ENCODE results near the gene BATF3.

Gene BATF3

DNA sequence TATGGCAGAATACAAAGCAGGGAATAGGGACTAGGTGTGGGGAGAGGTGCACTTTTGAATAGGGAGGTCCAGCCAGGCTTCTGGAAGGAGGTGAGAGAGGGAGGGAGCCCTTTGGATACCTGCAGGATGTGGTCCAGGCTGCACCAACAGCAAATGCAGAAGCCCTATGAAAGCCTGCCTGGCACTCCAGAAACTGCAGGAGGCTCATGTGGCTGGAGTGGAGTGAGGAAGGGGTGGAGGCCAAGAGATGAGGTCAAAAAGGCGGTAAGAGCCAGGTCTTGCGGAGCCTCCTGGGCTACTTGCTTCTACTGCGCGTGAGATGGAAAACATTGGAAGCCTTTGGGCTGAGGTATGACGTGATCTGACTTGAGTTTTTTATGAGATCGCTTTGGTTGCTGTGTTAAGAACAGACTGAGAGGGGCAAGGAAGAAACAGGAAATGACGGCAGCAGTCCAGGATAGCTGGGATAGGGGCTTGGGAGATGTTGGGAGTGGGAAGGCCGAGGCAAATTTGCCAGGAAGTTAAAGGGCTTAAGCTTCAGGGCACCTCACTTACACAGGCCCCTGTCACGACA, 4.4 kb upstream of the BATF3 start:
- no peak for DNase-seq (ENCODE audit: low spot score)

DNA sequence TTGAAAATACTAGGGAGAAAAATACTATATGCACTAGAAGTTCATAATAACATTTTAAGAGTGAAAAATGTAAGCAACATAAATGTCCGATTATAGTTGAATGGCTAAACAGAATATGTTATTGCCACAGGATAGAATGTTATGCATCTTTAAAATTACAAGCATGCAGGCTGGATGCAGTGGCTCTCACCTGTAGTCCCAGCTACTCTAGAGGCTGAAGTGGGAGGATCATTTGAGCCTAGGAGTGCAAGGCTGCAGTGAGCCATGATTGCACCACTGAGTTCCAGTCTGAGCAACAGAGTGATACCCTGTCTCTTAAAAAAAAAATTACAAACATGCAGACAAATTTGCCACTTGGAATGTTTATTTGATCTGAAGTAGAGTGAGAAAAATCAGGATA, 3.0 kb upstream of the BATF3 start:
- no peak for DNase-seq (ENCODE audit: low spot score)

DNA sequence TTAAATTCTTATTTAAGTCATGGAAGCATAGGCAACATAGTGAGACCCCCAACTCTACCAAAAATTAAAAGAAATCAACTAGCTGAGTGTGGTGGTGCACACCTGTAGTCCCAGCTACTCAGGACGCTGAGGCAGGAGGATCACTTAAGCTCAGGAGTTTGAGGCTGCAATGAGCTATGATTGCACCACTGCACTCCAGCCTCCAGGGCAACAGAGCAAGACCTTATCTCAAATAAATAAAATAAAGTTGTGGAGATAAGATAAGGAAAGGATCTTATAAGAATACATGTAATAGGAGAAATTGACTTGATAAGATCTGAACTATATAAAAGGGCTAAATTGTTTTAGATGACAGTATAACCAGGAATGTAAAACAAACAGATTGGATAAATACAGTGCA, 2.3 kb upstream of the BATF3 start:
- no peak for DNase-seq (ENCODE audit: low spot score)

DNA sequence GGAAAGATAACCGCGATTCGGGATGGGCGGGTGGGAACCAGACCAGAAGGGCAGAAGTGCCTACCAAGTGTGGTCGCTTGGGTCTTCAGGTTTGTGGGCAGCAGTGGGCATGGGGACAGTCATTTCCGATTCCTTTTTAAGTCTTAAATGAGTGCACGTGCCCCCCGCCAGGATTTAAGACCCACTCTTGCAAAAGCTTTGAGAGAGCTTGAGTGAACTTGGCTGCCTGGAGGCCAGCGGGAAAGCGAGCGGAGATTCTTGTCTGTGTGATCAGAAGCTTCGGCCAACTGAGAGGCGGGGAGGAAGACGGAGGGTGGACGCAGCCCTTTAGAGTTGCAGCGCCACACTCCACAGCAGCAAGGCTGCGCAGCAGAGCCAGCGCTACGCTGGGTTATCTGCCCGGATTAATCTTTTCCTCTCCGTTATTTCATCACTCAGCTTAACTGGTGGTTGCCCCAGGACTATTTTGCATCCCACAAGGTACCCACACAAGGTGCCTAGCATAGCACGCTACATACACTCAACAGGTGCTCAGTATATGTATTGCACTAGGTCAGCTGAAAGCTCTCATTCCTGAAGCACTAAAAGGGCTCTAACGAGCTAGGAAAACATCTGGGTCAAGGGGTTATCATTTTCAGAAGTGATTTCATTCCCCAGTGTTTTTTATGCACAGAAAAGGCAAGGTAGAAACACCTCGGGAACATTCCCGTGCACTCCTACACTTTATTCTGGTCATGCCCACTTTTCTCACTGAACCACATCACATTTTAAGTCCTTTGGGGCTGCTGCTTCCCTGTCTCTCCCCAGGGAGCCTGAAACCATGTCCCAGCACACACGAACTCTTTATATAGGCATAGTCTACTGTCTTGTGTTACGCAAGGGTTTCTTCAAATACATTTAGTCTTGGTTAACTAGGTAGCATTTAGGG, 1.5 kb upstream of the BATF3 start:
- DNase-seq (ENCODE audit: low spot score) = peak; percentile 72

DNA sequence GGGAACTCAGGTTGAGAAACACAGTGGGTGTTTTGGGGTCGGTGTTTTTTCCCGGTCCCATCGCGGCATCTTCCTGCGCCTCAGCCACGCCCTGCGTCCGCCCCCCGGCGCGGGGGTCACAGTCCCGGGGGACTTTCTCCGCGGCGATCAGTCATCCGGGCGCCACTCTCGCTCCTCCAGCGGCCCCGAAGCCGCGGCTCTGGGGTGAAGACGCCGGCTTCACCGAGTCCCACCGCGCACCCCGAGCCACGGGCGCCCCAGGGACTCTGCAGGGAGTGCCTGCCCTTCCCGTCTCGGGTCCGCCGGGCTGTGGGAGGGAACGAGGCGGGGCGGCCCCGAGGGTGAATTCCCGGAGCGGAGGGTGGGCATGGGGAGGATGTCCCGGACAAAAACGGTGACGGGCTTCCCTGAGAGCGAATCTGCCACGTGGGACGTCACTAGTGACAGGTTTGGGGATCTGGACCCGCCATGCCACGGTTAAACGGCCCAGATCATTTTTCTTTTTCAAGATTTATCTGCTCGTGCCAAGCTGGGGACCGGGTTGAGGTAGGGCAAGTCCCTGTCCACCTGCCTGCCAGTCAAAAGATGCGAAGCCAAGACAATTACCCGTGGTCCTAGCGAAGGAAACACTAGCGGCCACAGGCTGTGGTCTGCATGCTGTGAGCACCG, 717 bp upstream of the BATF3 start:
- DNase-seq (ENCODE audit: low spot score) = peak; percentile 43

DNA sequence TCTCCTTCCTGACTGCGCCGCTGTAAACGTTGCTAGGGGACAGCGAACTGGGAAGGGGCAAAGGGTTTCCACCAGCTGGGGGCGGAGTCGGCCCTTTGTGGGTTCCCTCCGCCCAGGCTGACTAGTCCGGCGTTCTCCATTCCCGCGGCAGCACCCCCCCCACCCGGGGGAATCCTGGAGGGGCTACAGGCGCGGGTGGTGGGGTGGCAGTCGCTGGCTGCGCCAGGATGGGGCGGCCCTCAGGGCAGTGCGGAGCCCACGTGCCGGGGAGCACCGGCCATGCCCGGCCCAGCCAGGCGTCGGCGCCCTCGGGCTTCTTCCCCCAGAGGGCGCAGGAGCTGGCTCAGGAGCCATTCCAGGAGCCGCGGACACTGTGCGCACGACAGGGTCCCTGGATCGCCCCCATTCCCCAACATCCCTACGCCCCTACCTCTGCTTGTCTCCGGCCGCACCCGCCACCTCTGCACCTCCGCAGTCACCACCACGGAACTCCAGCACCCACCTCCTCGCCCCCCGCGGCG, 476 bp downstream of the BATF3 start:
- DNase-seq (ENCODE audit: low spot score) = peak; percentile 79

DNA sequence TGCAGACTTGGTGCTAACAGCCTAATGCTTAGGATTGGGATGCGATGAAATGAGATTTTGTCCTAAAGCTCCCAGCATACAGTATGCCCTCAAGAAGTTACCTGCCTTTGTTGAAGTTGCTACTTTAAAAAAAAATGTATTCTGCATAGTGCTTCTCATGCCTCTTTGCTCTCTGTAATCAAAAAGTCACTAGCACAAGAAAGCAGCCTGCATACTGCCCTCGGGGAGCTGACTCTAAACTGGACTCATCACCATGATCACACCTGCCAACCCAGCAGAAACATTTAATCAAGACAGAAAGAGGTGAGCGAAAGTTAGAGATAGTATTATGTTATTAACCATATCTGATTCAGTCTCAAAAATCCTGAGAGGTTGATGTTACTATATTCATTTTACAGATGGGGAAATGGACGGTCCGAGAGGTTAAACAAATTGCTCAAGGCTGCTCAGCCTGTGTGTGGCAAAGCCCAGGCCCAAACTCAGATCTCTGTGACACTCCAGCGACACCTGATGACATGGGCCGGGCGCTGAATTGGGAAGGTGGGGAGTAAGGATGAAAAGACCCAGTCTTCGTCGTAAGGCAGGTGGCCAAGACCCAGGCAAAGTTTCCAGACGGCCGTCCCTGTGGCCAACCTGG, 1.1 kb downstream of the BATF3 start:
- DNase-seq (ENCODE audit: low spot score) = no peak

DNA sequence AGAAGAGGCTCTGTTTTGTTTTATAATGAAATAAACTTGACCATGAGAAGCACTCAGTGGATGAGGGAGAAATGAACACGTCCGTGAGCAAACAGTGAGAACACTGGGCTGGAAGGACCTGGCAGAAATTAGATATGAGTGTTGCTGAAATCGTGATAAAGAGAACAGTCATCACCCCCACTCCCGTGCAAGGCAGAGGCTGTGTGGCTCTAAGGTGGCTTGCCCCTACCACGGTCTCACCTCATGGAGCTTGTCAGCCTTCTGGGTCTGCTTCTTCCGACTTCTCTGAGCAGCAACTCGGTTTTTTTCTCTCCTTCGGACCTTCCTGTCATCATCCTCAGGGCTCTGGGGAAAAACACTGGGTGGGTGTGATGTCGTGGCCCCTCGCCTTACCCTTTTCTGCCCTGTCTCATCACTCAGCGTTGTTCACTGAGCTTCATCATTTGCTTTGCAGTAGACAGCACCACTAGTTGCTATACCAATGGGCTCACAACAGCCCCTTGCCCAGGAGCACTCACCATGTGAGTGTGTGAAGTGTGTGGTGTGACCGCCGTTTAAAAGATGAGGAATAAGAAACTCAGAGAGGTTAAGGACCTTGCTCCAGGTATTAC, 2.8 kb downstream of the BATF3 start:
- no peak for DNase-seq (ENCODE audit: low spot score)

DNA sequence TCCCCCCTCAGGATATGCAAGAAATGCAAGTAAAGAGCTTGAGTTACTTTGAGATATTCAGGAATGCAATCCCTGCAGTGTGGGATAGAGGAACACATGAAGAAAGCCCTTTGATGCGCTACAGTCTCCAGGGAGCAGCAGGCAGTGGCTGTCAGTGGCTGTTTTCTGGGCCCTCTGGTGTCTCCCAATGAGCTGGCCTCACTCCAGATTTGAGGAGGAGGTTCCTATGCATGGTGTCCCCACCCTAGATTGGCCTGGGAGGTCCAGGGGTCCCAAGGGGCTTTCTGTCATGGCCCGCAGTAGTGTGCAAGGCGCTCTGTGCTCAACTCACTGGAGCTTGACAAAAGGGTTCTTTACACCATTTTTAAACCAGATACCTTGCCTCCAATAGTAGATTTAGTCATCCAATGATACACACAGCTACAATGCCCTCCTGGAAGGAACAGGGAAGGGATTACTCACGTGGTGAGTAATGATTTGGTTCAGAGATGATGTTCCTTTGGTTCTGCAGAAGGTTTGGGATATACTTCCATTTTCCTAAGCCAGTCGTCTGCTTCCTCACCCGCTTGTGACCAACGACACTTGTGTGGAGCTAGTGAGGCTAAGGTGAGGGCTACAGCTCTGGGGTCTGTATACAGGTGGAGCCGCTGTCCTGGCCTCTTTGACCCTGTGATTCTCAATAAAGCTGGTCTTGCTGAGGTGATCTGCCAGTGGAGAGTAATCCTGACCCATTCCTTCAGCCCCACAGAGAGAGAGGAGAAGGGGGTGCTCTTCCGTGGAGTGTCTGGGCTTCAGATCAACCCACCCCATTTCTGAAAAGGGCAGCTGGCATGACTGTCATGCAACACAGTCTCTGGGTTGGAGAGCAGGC, 6.6 kb downstream of the BATF3 start:
- peak; percentile 41 for DNase-seq (ENCODE audit: low spot score)

DNA sequence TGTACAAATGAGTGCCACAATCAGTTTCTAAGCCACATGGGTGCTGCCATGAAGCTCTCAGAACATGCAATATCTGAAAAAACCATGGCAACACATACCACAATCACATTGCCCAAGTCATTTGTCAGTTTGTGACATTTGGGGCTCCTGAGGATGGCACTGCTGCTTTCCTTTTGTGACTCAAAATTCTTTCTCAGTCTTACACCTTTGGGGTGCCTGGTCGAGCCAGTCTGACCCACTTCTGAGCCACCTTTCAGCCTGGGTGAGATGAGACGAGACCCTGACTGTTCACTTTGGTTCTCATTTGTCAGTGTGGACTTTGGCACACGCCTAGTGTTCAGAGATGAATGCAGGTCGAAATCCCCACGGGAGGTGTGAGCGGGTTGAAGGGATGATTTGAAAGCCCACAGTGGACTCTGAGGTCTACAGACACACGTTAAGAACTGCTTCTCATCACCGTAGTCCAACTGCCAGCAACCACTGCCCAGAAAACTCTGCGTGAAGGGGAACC, 8.0 kb downstream of the BATF3 start:
- no peak for DNase-seq (ENCODE audit: low spot score)

DNA sequence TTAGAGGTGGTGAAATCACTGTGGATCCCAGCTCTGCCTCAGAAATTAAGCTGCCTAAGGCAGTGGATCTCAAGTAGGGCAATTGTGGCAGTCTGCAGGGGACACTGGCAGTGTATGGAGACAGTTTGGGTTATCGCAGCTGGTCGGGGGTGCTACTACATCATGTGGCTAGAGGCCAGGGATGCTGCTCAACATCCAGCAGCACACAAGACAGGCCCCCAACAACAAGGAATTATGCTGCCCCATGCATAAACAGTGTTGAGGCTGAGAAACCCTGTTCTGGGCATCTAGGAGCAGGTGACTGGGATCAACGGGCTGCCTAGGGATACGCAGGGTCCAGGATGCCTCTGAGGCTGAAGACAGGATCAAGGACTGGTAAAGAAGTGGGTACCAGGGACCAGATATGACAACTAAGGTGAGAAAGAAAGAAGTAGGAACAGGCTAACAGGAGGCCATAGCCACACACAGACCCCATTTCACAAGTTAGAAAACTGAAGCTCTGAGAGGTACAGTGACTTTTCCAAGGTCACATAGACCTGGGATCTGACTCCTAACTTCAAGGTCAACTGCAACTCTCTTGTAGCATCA, 8.7 kb downstream of the BATF3 start:
- no peak for DNase-seq (ENCODE audit: low spot score)

DNA sequence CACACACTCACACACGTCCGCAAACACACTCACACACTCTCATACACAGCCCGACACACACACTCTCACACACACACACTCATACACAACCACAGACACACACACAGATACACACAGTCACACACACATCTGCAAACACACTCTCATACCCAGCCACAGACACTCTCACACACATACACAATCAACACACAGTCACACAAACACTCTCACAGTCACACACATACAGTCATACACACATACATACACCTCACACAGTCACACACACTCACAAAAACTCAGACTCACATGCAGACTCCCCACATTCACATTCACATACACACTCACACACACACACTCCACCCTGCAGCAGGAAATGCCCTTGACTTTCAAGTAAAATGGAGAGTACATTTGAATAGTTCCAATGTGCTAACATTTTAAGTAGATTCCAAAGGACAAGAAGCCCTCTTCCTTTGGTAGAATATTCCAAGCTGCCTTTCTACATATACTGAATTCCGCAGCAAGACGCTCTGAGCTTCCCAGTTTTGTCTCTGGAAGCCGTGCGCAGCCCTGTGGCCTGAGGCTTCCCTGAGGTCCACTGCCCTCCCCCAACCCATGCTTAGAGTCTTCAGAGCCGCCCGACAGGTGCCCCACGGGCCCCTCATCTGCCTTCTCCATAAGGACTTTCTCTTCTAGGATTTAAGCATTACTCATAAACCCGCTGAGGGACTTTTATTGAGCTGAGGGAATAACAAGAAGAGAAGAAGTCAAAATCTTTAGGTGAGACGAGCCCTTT, 9.7 kb downstream of the BATF3 start:
- no peak for DNase-seq (ENCODE audit: low spot score)

DNA sequence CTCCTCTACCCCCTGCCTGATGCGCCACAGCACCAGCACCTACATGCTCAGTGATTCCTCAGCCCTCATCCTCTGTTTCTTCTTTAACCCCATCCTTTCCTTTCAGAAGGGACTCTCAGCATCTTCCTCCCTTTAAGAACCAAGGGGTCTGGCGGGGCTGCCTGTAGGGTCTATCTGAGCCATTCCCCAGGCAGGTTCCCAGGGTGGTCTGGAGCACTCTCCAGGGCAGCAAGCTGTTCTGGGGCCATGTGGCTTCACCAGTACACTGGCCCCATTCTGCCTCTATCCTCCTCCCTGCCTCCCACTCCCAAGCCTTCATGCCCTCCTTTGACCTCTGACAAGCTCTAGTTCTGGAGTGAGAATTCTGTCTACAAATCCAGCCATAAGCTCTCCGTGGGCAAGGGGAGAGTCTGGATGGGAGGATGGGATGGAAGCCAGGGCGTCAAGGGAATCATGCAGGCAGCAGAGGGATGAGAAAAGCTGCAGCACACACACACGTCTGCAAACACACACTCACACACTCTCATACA, 10.4 kb downstream of the BATF3 start:
- DNase-seq (ENCODE audit: low spot score) = no peak

DNA sequence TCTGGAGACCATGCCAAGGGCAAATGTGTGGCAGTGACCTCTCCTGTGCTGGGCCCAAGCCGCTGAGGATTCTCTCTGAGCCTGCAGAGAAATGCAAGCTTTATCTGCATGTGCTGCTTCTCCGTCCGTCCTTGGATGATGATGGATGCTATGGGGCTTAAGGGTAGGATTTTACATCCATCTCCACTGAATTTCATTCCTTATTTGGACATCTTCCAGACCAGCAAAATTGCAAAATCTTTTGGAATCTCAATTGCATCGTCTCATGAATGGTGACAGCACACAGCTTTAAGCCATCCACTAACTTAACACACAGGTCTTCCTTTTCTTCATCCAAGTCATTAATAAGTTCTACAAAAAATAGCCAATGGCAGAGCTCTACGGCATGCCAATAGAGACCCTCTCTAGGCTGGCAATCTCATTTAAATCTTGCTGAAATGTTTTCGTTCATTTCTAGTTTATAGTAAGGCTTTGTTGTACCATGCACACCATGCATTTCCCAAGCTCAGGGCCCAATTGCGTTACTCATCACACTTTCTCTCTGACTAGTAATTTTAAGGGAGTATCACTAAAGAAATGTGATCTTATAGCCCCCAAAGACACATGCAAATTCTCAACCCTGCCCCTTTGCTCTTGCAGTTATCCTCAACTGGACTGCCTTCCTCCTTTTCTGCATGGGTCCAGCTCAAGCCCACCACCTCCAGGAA, 11.1 kb downstream of the BATF3 start:
- no peak for DNase-seq (ENCODE audit: low spot score)

DNA sequence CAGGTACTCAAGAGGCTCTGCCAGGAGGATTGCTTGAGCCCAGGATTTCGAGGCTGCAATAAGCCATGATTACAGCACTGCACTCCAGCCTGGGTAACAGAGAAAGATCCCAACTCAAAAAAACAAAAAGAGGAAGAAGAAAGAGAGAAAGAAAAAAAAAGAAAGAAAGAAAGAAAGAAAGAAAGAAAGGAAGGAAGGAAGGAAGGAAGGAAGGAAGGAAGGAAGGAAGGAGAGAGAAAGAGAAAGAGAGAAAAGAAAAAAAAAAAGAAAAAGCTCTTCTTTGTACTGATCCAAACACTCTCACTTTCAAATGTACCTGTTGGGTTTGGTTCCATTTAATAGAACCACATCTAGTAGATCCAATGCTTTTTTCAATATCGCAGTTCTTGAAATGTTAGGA, 11.8 kb downstream of the BATF3 start:
- DNase-seq (ENCODE audit: low spot score) = no peak

DNA sequence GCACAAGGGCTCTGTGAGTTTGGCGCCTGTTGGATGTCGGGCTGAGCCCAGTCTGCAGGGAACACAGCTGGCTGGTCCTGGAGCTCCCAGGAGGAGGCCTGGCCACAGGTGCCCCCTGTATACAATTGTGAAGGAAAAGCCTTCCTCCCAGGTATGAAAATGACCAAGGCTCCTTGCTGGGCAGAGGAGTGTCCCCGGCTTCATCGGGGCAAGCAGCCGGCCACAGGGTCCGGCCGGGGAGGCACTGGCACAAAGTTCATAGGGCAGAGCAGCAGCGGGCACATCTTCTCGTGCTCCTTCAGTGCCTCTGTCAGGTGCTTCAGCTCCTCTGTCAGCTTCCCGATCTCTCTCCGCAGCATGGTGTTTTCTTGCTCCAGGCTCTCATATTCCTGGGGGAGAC, 13.0 kb downstream of the BATF3 start:
- DNase-seq (ENCODE audit: low spot score) = no peak

DNA sequence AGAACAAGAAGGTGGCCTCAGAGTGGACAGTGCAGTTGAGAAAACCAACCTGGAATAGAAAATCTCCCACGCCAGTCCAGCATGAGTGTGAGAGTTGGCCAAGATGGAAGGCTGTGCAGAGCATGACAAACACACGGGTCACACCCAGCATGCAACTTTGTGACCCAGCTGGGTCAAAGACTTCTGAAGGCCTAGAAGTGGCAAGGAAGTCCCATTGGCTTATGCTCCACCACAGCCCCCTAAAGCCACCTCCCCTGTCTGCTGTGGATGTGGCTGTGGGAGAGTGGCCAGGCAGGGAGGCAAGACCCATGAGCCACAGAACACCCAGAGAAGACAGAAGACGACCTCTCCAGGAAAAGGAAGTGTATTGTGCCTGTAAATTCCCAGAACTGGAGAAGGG, 13.6 kb downstream of the BATF3 start:
- no peak for DNase-seq (ENCODE audit: low spot score)

DNA sequence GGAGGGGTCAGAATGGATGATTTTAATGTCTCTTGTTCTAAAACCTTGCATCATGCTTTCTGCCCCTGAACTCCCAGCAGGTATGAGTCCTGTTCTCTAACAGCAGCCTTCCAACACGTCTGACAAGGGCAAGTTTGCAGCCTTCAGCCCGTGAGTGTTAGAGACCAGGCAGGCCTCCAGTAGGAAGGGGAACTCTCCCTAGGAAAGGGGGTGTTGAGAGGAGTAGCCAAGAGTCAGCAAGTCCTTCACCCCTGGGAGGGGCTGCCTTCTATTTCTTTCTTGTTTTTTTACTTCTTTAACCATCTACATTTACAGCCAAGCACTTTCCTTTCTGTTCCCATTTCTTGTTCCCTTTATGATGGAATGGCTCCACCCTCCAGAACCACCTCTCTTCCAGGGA, 14.2 kb downstream of the BATF3 start:
- DNase-seq (ENCODE audit: low spot score) = no peak

All from AG20443 (cell line).